ENCODE results near the gene RFX4. TPM values are rescaled to one million over a fixed set of nuclear protein-coding genes. Genes with fewer than 3 reads are reported as not detected.
A peak's percentile ranks its signal among the peaks of the same experiment; 100 is the strongest.

RFX4 gene
- total and polyA plus RNA-seq, 4 experiments from 2014 or later = not detected

DNA sequence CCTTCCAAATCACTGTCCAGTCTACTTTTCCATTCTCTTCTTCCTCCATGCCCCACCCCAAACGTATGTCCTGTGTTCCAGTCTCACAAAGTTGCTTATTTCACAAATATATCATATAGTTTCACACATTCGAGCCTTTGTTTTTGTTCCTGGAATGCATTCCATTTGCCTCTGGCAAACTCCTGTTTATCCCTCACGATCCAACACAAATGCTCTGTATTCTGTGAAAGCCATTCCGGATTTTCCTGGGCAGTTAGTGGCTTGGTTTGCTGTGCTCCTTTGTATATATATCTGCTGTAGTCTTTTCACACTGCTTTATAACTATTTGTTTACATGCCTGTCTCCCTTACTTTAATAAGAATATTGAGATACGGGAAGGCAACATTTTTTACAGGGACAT is 200.7 kb downstream of the RFX4 start:
- intact Hi-C loops (cut with micrococcal nuclease) = no loop called here
- peak overlapping the region in 1 of 7 donors; percentile 4 for H3K27ac Mint-ChIP-seq
- no peaks in the 10 kb centered on the region for H3K27me3 ChIP-seq (ENCODE audit: insufficient read depth, low read length)
- ChIA-PET CTCF (ENCODE audit: partially characterized antibody) (no interaction called here), POLR2A (ENCODE audit: partially characterized antibody) (no interaction called here)
- H3K27me3 Mint-ChIP-seq = no peaks in the 10 kb centered on the region
- peaks cover 21 to 46% (median 24%) of the 10 kb centered on the region in 4 donors for H3K4me1 Mint-ChIP-seq
- H3K36me3 ChIP-seq (ENCODE audit: insufficient read depth, low read length) = peaks cover 7% of the 10 kb centered on the region
- H3K4me3 ChIP-seq (ENCODE audit: low read length in 2 of 2) = no peak overlapping the region
- no peak for DNase-seq
- no peaks in the 10 kb centered on the region for H3K9me3 Mint-ChIP-seq
- no peaks in the 10 kb centered on the region for H3K9me3 ChIP-seq (ENCODE audit: control insufficient read depth in 1 of 2, low read length in 2 of 2)
- no peak overlapping the region for H3K4me3 Mint-ChIP-seq
- no peak overlapping the region for H3K27ac ChIP-seq (ENCODE audit: low read depth, low read length)
- peaks cover 39 to 44% of the 10 kb centered on the region in 2 donors for H3K36me3 Mint-ChIP-seq
- no peaks in the 10 kb centered on the region for H3K4me1 ChIP-seq (ENCODE audit: insufficient read depth, low read length)

DNA sequence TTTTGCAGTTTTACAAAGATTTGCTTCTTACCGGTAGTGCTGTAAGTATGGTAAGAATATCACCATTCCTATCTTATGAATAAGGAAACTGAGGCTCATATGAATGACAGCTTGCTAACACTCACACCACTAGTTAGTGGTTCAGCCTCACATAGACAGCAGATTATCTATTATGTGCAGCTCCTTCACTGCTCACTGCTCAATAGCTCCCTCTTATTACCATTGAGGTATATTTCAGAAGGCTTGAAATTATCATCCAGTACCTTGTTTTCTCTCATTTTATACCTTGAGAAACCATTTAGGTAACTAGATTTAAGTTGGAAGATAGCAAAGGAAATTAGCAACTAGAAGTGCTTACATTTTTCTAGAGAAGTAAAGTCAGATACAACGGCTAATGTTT is 207.2 kb downstream of the RFX4 start:
- Mint-ChIP-seq H3K4me3 (no peak overlapping the region), H3K27ac (no peak overlapping the region), H3K27me3 (no peaks in the 10 kb centered on the region), H3K36me3 (peaks cover 54 to 65% of the 10 kb centered on the region in 2 donors), H3K4me1 (peaks cover 0 to 15% (median 8%) of the 10 kb centered on the region in 4 donors), H3K9me3 (no peaks in the 10 kb centered on the region)
- no peak overlapping the region for H3K27ac ChIP-seq (ENCODE audit: low read depth, low read length)
- H3K4me3 ChIP-seq (ENCODE audit: low read length in 2 of 2) = no peak overlapping the region
- ChIA-PET CTCF (ENCODE audit: partially characterized antibody) (interaction anchor here (1.3 kb wide), 1 partner anchor 9 kb away, joined by 3 read pairs; no protein-coding TSS in a partner anchor), POLR2A (ENCODE audit: partially characterized antibody) (no interaction called here)
- no peaks in the 10 kb centered on the region for H3K27me3 ChIP-seq (ENCODE audit: insufficient read depth, low read length)
- H3K36me3 ChIP-seq (ENCODE audit: insufficient read depth, low read length) = peaks cover 7% of the 10 kb centered on the region
- DNase-seq = no peak
- intact Hi-C loops (cut with micrococcal nuclease) = no loop called here
- no peaks in the 10 kb centered on the region for H3K4me1 ChIP-seq (ENCODE audit: insufficient read depth, low read length)
- H3K9me3 ChIP-seq (ENCODE audit: control insufficient read depth in 1 of 2, low read length in 2 of 2) = no peaks in the 10 kb centered on the region

- Histone ChIP-seq H3K4me3 (ENCODE audit: low read length in 2 of 2) (no peak overlapping the region), H3K4me1 (ENCODE audit: insufficient read depth, low read length) (no peaks in the 10 kb centered on the region), H3K36me3 (ENCODE audit: insufficient read depth, low read length) (peaks cover 6% of the 10 kb centered on the region), H3K27me3 (ENCODE audit: insufficient read depth, low read length) (no peaks in the 10 kb centered on the region), H3K27ac (ENCODE audit: low read depth, low read length) (no peak overlapping the region), H3K9me3 (ENCODE audit: control insufficient read depth in 1 of 2, low read length in 2 of 2) (no peaks in the 10 kb centered on the region)
- intact Hi-C loops (cut with micrococcal nuclease) = no loop called here
- H3K4me3 Mint-ChIP-seq = no peak overlapping the region
- H3K27ac Mint-ChIP-seq = no peak overlapping the region
- no peaks in the 10 kb centered on the region for H3K27me3 Mint-ChIP-seq
- POLR2A ChIA-PET (ENCODE audit: partially characterized antibody) = no interaction called here
- peaks cover 0 to 12% (median 7%) of the 10 kb centered on the region in 4 donors for H3K4me1 Mint-ChIP-seq
- CTCF ChIA-PET (ENCODE audit: partially characterized antibody) = no interaction called here
- no peaks in the 10 kb centered on the region for H3K9me3 Mint-ChIP-seq
- DNase-seq = no peak
- peaks cover 47 to 58% of the 10 kb centered on the region in 2 donors for H3K36me3 Mint-ChIP-seq
Observed at GRCh38 chr12:106791531-106791930, 208.7 kb downstream of the RFX4 start.

GRCh38 chr12:106794369-106794768 is 211.6 kb downstream of the RFX4 start:
- intact Hi-C loops (cut with micrococcal nuclease) = no loop called here

DNA sequence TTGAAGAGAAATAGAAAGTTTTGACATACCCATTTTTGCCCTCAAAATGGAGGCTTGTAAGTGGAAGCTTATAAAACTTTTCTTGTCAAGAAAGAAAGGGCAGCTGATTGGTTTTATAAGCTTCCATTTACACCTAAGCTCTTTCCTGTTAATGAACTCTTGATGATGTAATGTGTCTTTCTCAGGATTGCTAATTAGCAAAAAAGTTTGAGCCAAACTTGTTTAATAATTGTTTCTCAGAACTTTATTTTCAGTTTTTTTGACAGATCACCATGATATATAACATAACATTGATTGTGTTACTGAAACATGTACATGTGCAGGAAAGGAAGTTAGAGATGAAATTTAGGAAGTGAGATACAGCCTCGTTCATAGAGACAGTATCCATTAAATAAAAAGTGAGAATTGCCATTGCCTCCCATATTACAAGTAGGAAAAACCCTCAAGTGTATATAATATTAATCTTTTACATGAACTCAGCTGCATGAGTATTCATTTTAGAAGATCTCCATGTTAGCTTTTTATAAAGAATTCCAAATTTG is 218.4 kb downstream of the RFX4 start:
- H3K27ac Mint-ChIP-seq = peak overlapping the region in 1 of 7 donors; percentile 39
- no peak overlapping the region for H3K4me3 ChIP-seq (ENCODE audit: low read length in 2 of 2)

More at GRCh38 chr12:106794369-106794768, 211.6 kb downstream of the RFX4 start:
- Histone ChIP-seq H3K36me3 (ENCODE audit: insufficient read depth, low read length) (peaks cover 6% of the 10 kb centered on the region), H3K27me3 (ENCODE audit: insufficient read depth, low read length) (no peaks in the 10 kb centered on the region), H3K9me3 (ENCODE audit: control insufficient read depth in 1 of 2, low read length in 2 of 2) (no peaks in the 10 kb centered on the region), H3K4me3 (ENCODE audit: low read length in 2 of 2) (no peak overlapping the region), H3K4me1 (ENCODE audit: insufficient read depth, low read length) (no peaks in the 10 kb centered on the region), H3K27ac (ENCODE audit: low read depth, low read length) (no peak overlapping the region)
- H3K4me3 Mint-ChIP-seq = no peak overlapping the region
- peaks cover 0 to 7% (median 6%) of the 10 kb centered on the region in 4 donors for H3K4me1 Mint-ChIP-seq
- ChIA-PET POLR2A (ENCODE audit: partially characterized antibody) (no interaction called here), CTCF (ENCODE audit: partially characterized antibody) (no interaction called here)
- H3K9me3 Mint-ChIP-seq = no peaks in the 10 kb centered on the region
- H3K36me3 Mint-ChIP-seq = peaks cover 39 to 46% of the 10 kb centered on the region in 2 donors
- H3K27me3 Mint-ChIP-seq = no peaks in the 10 kb centered on the region
- no peak for DNase-seq
- no peak overlapping the region for H3K27ac Mint-ChIP-seq

DNA sequence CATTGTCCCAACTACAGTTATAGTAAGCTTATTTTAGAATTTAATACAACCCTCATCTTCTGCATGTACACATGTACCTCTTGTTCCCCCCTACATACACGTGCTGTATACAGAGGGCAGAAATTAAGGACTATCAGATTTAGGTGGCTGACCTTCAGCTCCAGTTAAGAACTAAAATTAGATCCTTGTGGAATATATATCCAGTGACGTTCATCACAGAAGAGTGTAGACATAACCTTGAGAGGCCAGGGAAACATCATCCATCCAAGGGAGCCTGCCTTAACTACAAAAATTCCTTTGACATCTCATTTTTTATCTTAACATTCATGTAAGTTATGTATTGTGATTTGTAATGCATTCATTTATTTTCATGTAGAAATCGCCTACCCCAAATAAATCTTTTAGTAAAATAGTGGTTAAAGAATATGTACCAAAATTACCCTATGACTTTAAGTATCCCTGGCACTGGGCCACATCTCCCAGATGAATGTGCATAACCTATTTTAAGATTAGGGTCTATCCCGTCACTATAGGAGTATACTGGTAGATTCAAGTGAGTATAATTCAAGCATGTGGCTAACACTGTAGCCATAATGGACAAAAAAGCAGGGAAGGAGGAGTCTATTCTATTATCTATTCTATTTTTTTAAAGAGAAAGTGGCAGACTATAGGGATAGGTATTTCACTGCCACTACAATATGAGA is 219.2 kb downstream of the RFX4 start:
- Mint-ChIP-seq H3K4me3 (no peak overlapping the region), H3K27me3 (no peaks in the 10 kb centered on the region), H3K36me3 (peaks cover 34% of the 10 kb centered on the region in 2 donors), H3K27ac (no peak overlapping the region), H3K9me3 (no peaks in the 10 kb centered on the region), H3K4me1 (peaks cover 0 to 8% (median 5%) of the 10 kb centered on the region in 4 donors)
- no peak overlapping the region for H3K27ac ChIP-seq (ENCODE audit: low read depth, low read length)
- no peak for DNase-seq
- ChIA-PET CTCF (ENCODE audit: partially characterized antibody) (no interaction called here), POLR2A (ENCODE audit: partially characterized antibody) (interaction anchor here (0.7 to 1.1 kb wide), 2 partner anchors 54 to 75 kb away, joined by 3 to 4 read pairs; no protein-coding TSS in a partner anchor)
- intact Hi-C loops (cut with micrococcal nuclease) = no loop called here
- H3K9me3 ChIP-seq (ENCODE audit: control insufficient read depth in 1 of 2, low read length in 2 of 2) = no peaks in the 10 kb centered on the region
- no peaks in the 10 kb centered on the region for H3K36me3 ChIP-seq (ENCODE audit: insufficient read depth, low read length)
- no peaks in the 10 kb centered on the region for H3K27me3 ChIP-seq (ENCODE audit: insufficient read depth, low read length)
- no peaks in the 10 kb centered on the region for H3K4me1 ChIP-seq (ENCODE audit: insufficient read depth, low read length)
- no peak overlapping the region for H3K4me3 ChIP-seq (ENCODE audit: low read length in 2 of 2)

More for the DNA sequence above, 218.4 kb downstream of the RFX4 start:
- no peak for DNase-seq
- intact Hi-C loops (cut with micrococcal nuclease) = no loop called here
- H3K4me1 ChIP-seq (ENCODE audit: insufficient read depth, low read length) = no peaks in the 10 kb centered on the region
- H3K4me3 Mint-ChIP-seq = no peak overlapping the region
- POLR2A ChIA-PET (ENCODE audit: partially characterized antibody) = interaction anchor here (0.7 to 1.1 kb wide), 3 partner anchors 26 to 75 kb away, joined by 3 to 4 read pairs (median 3); partner anchors contain the start of gene RIC8B
- no peaks in the 10 kb centered on the region for H3K9me3 ChIP-seq (ENCODE audit: control insufficient read depth in 1 of 2, low read length in 2 of 2)
- H3K27me3 ChIP-seq (ENCODE audit: insufficient read depth, low read length) = no peaks in the 10 kb centered on the region
- H3K27ac ChIP-seq (ENCODE audit: low read depth, low read length) = no peak overlapping the region
- H3K36me3 ChIP-seq (ENCODE audit: insufficient read depth, low read length) = no peaks in the 10 kb centered on the region
- CTCF ChIA-PET (ENCODE audit: partially characterized antibody) = no interaction called here
- peaks cover 29 to 31% of the 10 kb centered on the region in 2 donors for H3K36me3 Mint-ChIP-seq
- H3K4me1 Mint-ChIP-seq = peaks cover 0 to 8% (median 5%) of the 10 kb centered on the region in 4 donors
- no peaks in the 10 kb centered on the region for H3K27me3 Mint-ChIP-seq
- H3K9me3 Mint-ChIP-seq = no peaks in the 10 kb centered on the region

DNA sequence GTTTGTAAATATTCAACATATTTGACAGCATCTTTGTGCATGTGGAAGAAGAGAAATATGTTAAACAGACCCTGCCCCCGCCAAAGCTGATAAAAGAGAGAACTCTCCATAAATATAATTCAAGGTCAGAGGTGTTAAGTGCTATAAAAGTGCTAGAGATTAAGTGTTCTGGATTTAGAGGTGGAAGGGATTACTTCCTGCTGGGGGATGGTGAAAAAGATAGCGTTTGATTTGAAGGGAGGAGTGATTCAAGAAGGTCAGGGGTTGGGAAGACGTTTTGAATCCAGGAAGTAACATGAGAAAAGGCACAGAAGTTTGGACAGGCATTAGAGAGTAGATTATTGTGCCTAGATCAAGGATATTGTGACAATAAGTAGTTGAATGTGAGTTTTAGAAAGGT is 221.9 kb downstream of the RFX4 start:
- no peaks in the 10 kb centered on the region for H3K9me3 ChIP-seq (ENCODE audit: control insufficient read depth in 1 of 2, low read length in 2 of 2)
- no peak overlapping the region for H3K4me3 ChIP-seq (ENCODE audit: low read length in 2 of 2)
- Mint-ChIP-seq H3K27me3 (no peaks in the 10 kb centered on the region), H3K27ac (peak overlapping the region in 4 of 7 donors; percentile 10 to 79 (median 36)), H3K36me3 (peaks cover 25 to 27% of the 10 kb centered on the region in 2 donors), H3K4me3 (no peak overlapping the region), H3K9me3 (no peaks in the 10 kb centered on the region), H3K4me1 (peaks cover 0 to 7% (median 3%) of the 10 kb centered on the region in 4 donors)
- no peaks in the 10 kb centered on the region for H3K4me1 ChIP-seq (ENCODE audit: insufficient read depth, low read length)
- no peak for DNase-seq
- no peak overlapping the region for H3K27ac ChIP-seq (ENCODE audit: low read depth, low read length)
- intact Hi-C loops (cut with micrococcal nuclease) = no loop called here
- H3K36me3 ChIP-seq (ENCODE audit: insufficient read depth, low read length) = no peaks in the 10 kb centered on the region
- ChIA-PET CTCF (ENCODE audit: partially characterized antibody) (no interaction called here), POLR2A (ENCODE audit: partially characterized antibody) (no interaction called here)
- H3K27me3 ChIP-seq (ENCODE audit: insufficient read depth, low read length) = no peaks in the 10 kb centered on the region

All from CD4-positive, alpha-beta memory T cell (primary cell).